Astrocyte (in vitro differentiated cells and primary cell): ENCODE results near the gene MESP1. TPM values are rescaled to one million over a fixed set of nuclear protein-coding genes. Genes with fewer than 3 reads are reported as not detected.

Experiments
- DNase-seq: peaks from one replicate; pipeline ENCODE4 v3.0.0-alpha.2; 2010; ENCODE audit warnings: low read depth
- FAIRE-seq: peaks from 2 replicates; lab custom pipeline; 2011; peaks lifted over from hg19 to GRCh38; lab: Jason Lieb, UNC
- H2AFZ ChIP-seq: 2 replicates; pipeline ENCODE4 v1.6.0; 2012; ENCODE audit warnings: low read depth, low read length, inconsistent platforms
- H3K27ac ChIP-seq: 2 replicates; pipeline ENCODE4 v1.5.1; 2011; ENCODE audit warnings: low read depth, low read length, inconsistent platforms
- H3K27me3 ChIP-seq: 2 replicates; pipeline ENCODE4 v1.6.0; 2011; ENCODE audit warnings: low read length, inconsistent platforms; ENCODE audit not compliant: insufficient read depth
- H3K36me3 ChIP-seq: 2 replicates; pipeline ENCODE4 v1.5.1; 2011; ENCODE audit warnings: low read length, inconsistent platforms; ENCODE audit not compliant: insufficient read depth
- H3K4me1 ChIP-seq: 2 replicates; pipeline ENCODE4 v1.5.1; 2011; ENCODE audit warnings: low read length, inconsistent platforms; ENCODE audit not compliant: insufficient read depth
- H3K4me2 ChIP-seq: 2 replicates; pipeline ENCODE4 v1.6.0; 2012; ENCODE audit warnings: low read length, inconsistent platforms
- H3K4me3 ChIP-seq: 2 replicates; pipeline ENCODE4 v1.5.1; 2011; ENCODE audit warnings: low read depth, mild to moderate bottlenecking, low read length, inconsistent platforms; ENCODE audit not compliant: insufficient read depth
- H3K79me2 ChIP-seq: 2 replicates; pipeline ENCODE4 v1.6.0; 2012; ENCODE audit warnings: mild to moderate bottlenecking, low read length, inconsistent platforms; ENCODE audit not compliant: insufficient read depth
- H3K9ac ChIP-seq: 2 replicates; pipeline ENCODE4 v1.6.0; 2012; ENCODE audit warnings: mild to moderate bottlenecking, low read length, inconsistent platforms
- H3K9me3 ChIP-seq: 2 replicates; pipeline ENCODE4 v1.5.1; 2012; ENCODE audit warnings: low read depth, mild to moderate bottlenecking, low read length, inconsistent platforms; ENCODE audit not compliant: insufficient read depth
- H4K20me1 ChIP-seq: 2 replicates; pipeline ENCODE4 v1.6.0; 2012; ENCODE audit warnings: low read length, inconsistent platforms; ENCODE audit not compliant: insufficient read depth
- H3K27ac Mint-ChIP-seq: one replicate; pipeline ENCODE4 v1.8.0; 2021; ENCODE audit warnings: mild to moderate bottlenecking, mixed read lengths; ENCODE audit not compliant: unreplicated experiment
- H3K27me3 Mint-ChIP-seq: one replicate; pipeline ENCODE4 v1.8.0; 2021; ENCODE audit warnings: low read depth, mixed read lengths; ENCODE audit not compliant: unreplicated experiment
- H3K36me3 Mint-ChIP-seq: one replicate; pipeline ENCODE4 v1.8.0; 2021; ENCODE audit warnings: low read depth, mixed read lengths; ENCODE audit not compliant: unreplicated experiment
- H3K4me1 Mint-ChIP-seq: one replicate; pipeline ENCODE4 v1.8.0; 2021; ENCODE audit warnings: low read depth, mixed read lengths; ENCODE audit not compliant: unreplicated experiment
- H3K4me3 Mint-ChIP-seq: one replicate; pipeline ENCODE4 v1.8.0; 2021; ENCODE audit warnings: mild to moderate bottlenecking, moderate library complexity, mixed read lengths; ENCODE audit not compliant: unreplicated experiment
- H3K9me3 Mint-ChIP-seq: one replicate; pipeline ENCODE4 v1.8.0; 2021; ENCODE audit warnings: mild to moderate bottlenecking, mixed read lengths; ENCODE audit not compliant: unreplicated experiment
- CTCF ChIP-seq: IDR thresholded peaks from 2 replicates; pipeline ENCODE4 v1.5.1; 2011; ENCODE audit warnings: low read depth, mild to moderate bottlenecking, inconsistent platforms, low read length, moderate library complexity; ENCODE audit not compliant: insufficient read depth
- EZH2 ChIP-seq: IDR thresholded peaks from 2 replicates; pipeline ENCODE4 v1.6.1; 2012; ENCODE audit warnings: mild to moderate bottlenecking, low read length, inconsistent platforms; ENCODE audit not compliant: insufficient read depth
- total RNA-seq: library from RNA; stranded (reverse); gene quantifications from 2 replicates; pipeline ENCODE4 v1.2.1, GENCODE V29; 2021

Gene MESP1
- total RNA-seq, 1 donor from 2014 or later, result not detected

- TF ChIP-seq CTCF, result no peak
- TF ChIP-seq EZH2, result no peak
- Histone ChIP-seq H3K36me3 (no peaks in the 10 kb centered on the region), H3K4me3 (no peak overlapping the region), H3K4me1 (no peaks in the 10 kb centered on the region), H3K9me3 (no peaks in the 10 kb centered on the region), H3K27me3 (no peaks in the 10 kb centered on the region), H2AFZ (no peak overlapping the region), H3K27ac (no peak overlapping the region), H3K79me2 (no peaks in the 10 kb centered on the region), H3K4me2 (no peak overlapping the region), H3K9ac (no peak overlapping the region), H4K20me1 (no peaks in the 10 kb centered on the region)
- H3K4me3 Mint-ChIP-seq, result no peak overlapping the region
- DNase-seq (no peak), FAIRE-seq (no peak)
- peaks cover 24% of the 10 kb centered on the region for H3K27me3 Mint-ChIP-seq
- no peaks in the 10 kb centered on the region for H3K9me3 Mint-ChIP-seq
- H3K36me3 Mint-ChIP-seq, result no peaks in the 10 kb centered on the region
- no peak overlapping the region for H3K27ac Mint-ChIP-seq
- no peaks in the 10 kb centered on the region for H3K4me1 Mint-ChIP-seq
Measured at GRCh38 chr15:89759835-89760234, 8.8 kb upstream of the MESP1 start.

- Histone ChIP-seq H3K9ac (no peak overlapping the region), H3K79me2 (no peaks in the 10 kb centered on the region), H3K9me3 (no peaks in the 10 kb centered on the region), H3K4me1 (no peaks in the 10 kb centered on the region), H4K20me1 (no peaks in the 10 kb centered on the region), H3K4me3 (no peak overlapping the region), H3K4me2 (no peak overlapping the region), H3K27ac (no peak overlapping the region), H3K27me3 (no peaks in the 10 kb centered on the region), H2AFZ (no peak overlapping the region), H3K36me3 (no peaks in the 10 kb centered on the region)
- no peak overlapping the region for H3K4me3 Mint-ChIP-seq
- no peaks in the 10 kb centered on the region for H3K4me1 Mint-ChIP-seq
- H3K9me3 Mint-ChIP-seq, result no peaks in the 10 kb centered on the region
- H3K27me3 Mint-ChIP-seq, result peaks cover 27% of the 10 kb centered on the region
- no peak overlapping the region for H3K27ac Mint-ChIP-seq
- DNase-seq (no peak), FAIRE-seq (no peak)
- TF ChIP-seq EZH2 (no peak), CTCF (no peak)
- H3K36me3 Mint-ChIP-seq, result no peaks in the 10 kb centered on the region
Measured at GRCh38 chr15:89758981-89759380, 7.9 kb upstream of the MESP1 start.

- Histone ChIP-seq H3K9me3 (no peaks in the 10 kb centered on the region), H3K9ac (no peak overlapping the region), H2AFZ (no peak overlapping the region), H3K27ac (no peak overlapping the region), H3K4me1 (no peaks in the 10 kb centered on the region), H3K4me3 (no peak overlapping the region), H3K36me3 (no peaks in the 10 kb centered on the region), H3K27me3 (no peaks in the 10 kb centered on the region), H4K20me1 (no peaks in the 10 kb centered on the region), H3K4me2 (no peak overlapping the region), H3K79me2 (no peaks in the 10 kb centered on the region)
- Mint-ChIP-seq H3K4me1 (no peaks in the 10 kb centered on the region), H3K9me3 (no peaks in the 10 kb centered on the region), H3K36me3 (no peaks in the 10 kb centered on the region), H3K27me3 (peaks cover 32% of the 10 kb centered on the region), H3K27ac (no peak overlapping the region), H3K4me3 (no peak overlapping the region)
- TF ChIP-seq EZH2 (no peak), CTCF (no peak)
- DNase-seq (no peak), FAIRE-seq (no peak)
Measured at GRCh38 chr15:89758283-89758682, 7.2 kb upstream of the MESP1 start.
